Activated CD4-positive, alpha-beta T cell treated with anti-CD3 and anti-CD28 coated beads for 36 hours (primary cell): ENCODE results near the gene ASTN1. TPM values are rescaled to one million over a fixed set of nuclear protein-coding genes. Genes with fewer than 3 reads are reported as not detected.

Source experiments
- ATAC-seq: fragments of 200-7000 bp; cut with Tn5 transposase; one replicate; pipeline ENCODE4 v1.10.0; 2021; ENCODE audit warnings: mild to moderate bottlenecking, moderate library complexity
- CTCF ChIA-PET: fragments of 350-600 bp; sonication (Branson Sonifier 250); formaldehyde crosslinking; loops from one replicate; lab custom pipeline; 2021; ENCODE audit warnings: antibody characterized with exemption; lab: Charles Lee
- POLR2A ChIA-PET: fragments of 350-600 bp; sonication (Branson Sonifier 250); formaldehyde crosslinking; loops from one replicate; lab custom pipeline; 2021; ENCODE audit warnings: antibody characterized with exemption, inconsistent platforms; lab: Charles Lee
- DNase-seq: peaks from one replicate; pipeline ENCODE4 v3.0.0-alpha.2; 2020
- H3K27ac Mint-ChIP-seq: one replicate; pipeline ENCODE4 v1.8.0; 2021; ENCODE audit warnings: mixed read lengths
- H3K27me3 Mint-ChIP-seq: one replicate; pipeline ENCODE4 v1.8.0; 2021; ENCODE audit warnings: mixed read lengths
- H3K36me3 Mint-ChIP-seq: one replicate; pipeline ENCODE4 v1.8.0; 2021; ENCODE audit warnings: low read depth, mixed read lengths
- H3K4me1 Mint-ChIP-seq: one replicate; pipeline ENCODE4 v1.8.0; 2021; ENCODE audit warnings: mixed read lengths
- H3K4me3 Mint-ChIP-seq: one replicate; pipeline ENCODE4 v1.8.0; 2021; ENCODE audit warnings: mild to moderate bottlenecking, moderate library complexity, mixed read lengths
- H3K9me3 Mint-ChIP-seq: one replicate; pipeline ENCODE4 v1.8.0; 2021; ENCODE audit warnings: low read depth, mixed read lengths
- intact Hi-C, 2 experiments: fragments of 100-400 bp; cut with DNase I in 1 of 2; cut with micrococcal nuclease in 1 of 2; formaldehyde crosslinking; loops; one replicate each; pipeline versions ENCODE4 v1.14.2 to v1.15.1; 2022 to 2024; cut with DNase I, micrococcal nuclease
- total RNA-seq, 2 experiments: library from RNA; stranded (reverse); gene quantifications; one replicate each; pipeline ENCODE4 v1.2.3, GENCODE V29; 2021

Gene ASTN1
- total RNA-seq, 2 experiments from 2014 or later = not detected

DNA sequence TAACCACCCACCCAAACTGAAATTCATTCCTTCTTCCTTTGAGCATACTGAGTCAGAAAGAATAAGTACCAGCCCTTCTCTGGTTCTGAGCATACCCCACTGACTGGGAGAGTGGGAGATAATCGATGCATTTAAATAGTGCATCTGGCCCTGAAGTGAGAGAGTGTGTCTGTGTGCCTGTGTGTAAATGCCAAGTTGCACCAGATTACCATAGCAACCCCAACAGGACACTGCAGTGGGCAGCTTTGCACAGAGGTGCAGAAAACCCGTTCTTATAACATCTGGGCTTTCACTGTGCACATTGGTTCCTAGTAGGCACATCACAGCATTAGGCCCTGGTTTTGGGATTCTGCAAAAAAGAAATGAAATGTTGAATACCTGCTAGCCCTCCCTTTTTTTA lies 2.3 kb downstream of the ASTN1 start:
- Mint-ChIP-seq H3K9me3 (no peaks in the 10 kb centered on the region), H3K27ac (no peak overlapping the region), H3K27me3 (peaks cover 24% of the 10 kb centered on the region), H3K36me3 (no peaks in the 10 kb centered on the region), H3K4me1 (peaks cover 4% of the 10 kb centered on the region), H3K4me3 (no peak overlapping the region)
- ATAC-seq = no peak
- ChIA-PET CTCF (no interaction called here), POLR2A (no interaction called here)
- intact Hi-C loops = no loop called here
- no peak for DNase-seq

DNA sequence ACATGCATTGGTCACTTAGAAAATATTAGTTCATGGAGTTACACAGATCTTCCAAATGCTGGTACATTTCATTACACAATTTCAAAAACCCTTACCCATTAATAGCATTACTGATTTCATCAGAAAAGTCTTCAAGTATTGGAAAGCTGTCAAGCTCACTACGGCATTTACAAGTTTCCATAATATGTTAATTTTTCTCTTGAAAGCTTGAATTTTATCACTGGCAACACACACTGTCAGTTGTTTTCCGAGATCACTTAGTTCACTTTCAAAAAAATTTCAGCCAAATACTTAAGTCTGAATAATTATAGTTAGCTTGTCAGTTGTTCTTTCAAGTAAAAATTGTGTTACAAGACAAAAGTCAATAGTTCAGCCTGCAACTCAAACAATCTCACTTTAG lies 18.0 kb downstream of the ASTN1 start:
- Mint-ChIP-seq H3K27ac (no peak overlapping the region), H3K9me3 (peaks cover 2% of the 10 kb centered on the region), H3K36me3 (no peaks in the 10 kb centered on the region), H3K4me3 (no peak overlapping the region), H3K4me1 (no peaks in the 10 kb centered on the region), H3K27me3 (peaks cover 8% of the 10 kb centered on the region)
- ATAC-seq (no peak), DNase-seq (no peak)
- CTCF ChIA-PET = no interaction called here
- POLR2A ChIA-PET = no interaction called here
- intact Hi-C loops = no loop called here

DNA sequence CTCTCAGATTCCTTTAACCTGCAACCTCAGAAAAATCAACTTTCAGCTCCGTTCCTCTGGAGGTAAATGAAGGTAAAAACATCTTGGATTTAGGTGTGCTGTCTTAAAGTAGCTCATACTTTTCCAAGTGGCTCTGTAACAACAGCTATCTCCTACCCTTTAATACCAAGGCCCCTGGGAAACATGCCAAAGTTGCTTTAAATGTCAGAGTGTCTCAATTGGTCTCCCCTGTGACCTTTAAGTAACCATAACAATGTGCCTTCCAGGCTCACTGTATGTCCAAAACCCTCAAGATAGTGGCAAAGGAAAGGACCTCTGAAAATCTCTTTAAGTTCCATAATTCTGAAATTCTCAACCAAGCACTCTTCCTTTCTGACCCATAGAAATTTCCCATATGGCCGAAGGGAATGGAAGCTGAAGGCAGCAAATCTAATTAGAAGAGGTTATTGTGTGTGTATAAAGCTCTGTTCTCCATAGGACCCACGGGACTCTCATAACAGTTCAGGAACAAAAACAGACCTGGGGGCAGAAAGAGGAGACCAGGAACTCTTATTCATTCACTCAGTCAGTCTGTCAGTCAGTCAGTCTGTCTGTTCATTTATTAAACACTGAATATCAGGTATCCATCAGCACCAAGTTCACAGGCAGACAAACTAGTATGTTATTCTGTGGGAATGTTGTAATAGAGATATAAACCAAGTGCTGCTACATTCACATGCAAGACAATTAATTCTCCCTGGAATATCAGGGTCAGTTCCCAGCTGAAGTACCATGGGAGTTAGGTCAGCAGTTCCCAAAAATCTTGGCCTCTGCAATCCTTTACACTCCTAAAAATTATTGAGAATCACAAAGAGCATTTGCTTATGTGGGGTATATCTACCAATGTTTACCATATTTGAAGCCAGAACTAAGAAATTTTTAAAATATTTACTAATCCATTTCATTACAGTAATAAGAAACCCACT lies 19.1 kb downstream of the ASTN1 start:
- POLR2A ChIA-PET = no interaction called here
- intact Hi-C loops = no loop called here
- Mint-ChIP-seq H3K4me3 (no peak overlapping the region), H3K36me3 (no peaks in the 10 kb centered on the region), H3K9me3 (peaks cover 2% of the 10 kb centered on the region), H3K4me1 (no peaks in the 10 kb centered on the region), H3K27me3 (peaks cover 7% of the 10 kb centered on the region), H3K27ac (no peak overlapping the region)
- CTCF ChIA-PET = interaction anchor here (0.7 kb wide), 1 partner anchor 36 kb away, joined by 3 read pairs; no protein-coding TSS in a partner anchor
- ATAC-seq (no peak), DNase-seq (no peak)

DNA sequence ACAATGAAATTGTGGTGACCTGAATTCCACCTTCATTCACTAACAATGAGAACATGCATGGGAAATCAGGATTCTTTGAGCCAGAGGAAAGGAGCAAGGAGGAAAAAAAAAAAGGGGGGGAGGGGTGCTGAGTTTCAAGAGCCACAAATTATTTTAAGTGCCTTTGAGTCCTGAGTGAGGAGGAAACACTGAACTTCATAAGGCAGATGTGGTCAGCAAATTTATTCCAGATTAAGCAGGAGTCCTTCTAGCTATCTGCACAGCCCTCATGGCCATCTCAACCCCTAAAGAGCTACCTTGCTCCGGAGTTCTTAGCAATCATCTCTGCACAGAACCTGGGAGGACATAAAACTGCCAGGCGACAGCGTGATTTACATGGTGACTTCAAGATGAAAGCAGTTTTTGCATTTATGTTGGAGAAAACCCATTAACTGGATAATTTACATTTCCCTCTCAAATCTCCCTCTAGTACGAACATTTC lies 21.7 kb downstream of the ASTN1 start:
- H3K9me3 Mint-ChIP-seq = no peaks in the 10 kb centered on the region
- no peak for DNase-seq
- intact Hi-C loops = no loop called here
- no peak overlapping the region for H3K27ac Mint-ChIP-seq
- ATAC-seq = no peak
- POLR2A ChIA-PET = no interaction called here
- H3K36me3 Mint-ChIP-seq = no peaks in the 10 kb centered on the region
- CTCF ChIA-PET = no interaction called here
- H3K27me3 Mint-ChIP-seq = peaks cover 4% of the 10 kb centered on the region
- H3K4me1 Mint-ChIP-seq = no peaks in the 10 kb centered on the region
- H3K4me3 Mint-ChIP-seq = no peak overlapping the region

DNA sequence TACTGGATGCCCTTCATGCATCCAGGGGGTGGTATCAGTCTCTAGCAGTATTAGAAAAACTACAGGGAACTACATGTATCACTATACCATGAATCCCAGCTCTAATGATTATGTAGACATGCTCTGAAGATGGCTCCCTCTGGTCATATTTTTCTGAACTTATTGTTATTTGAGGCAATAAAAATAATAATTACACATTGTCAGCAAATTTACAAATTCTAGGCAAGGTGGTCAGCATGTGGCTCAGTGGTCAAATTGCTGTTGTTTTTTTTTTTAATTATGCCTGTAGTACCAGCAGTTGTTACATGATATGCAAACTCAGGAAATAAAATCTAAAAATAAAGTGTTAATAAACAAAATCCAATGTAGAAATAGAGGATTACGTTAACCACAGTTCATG lies 22.5 kb downstream of the ASTN1 start:
- POLR2A ChIA-PET = no interaction called here
- no peak for ATAC-seq
- CTCF ChIA-PET = no interaction called here

DNA sequence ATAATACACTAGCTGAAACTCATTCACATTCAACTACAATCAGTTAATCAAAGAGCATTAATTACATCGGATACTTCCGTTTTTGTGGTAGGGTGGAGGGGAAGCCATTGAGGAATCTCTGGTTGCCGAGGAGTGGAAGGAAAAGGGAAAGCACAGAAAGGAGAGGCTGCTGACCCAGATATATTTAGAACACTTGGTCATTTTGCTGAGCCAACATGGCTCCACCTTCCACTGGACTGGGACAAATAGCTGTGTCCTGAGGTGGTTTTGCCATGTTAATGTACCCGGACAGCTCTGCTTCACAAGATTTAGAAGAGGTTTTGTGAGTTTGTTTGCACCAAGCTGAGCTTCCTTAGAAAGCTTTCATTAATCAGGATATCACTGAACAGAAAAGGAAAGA lies 26.2 kb downstream of the ASTN1 start:
- no peak for ATAC-seq
- Mint-ChIP-seq H3K36me3 (no peaks in the 10 kb centered on the region), H3K4me1 (no peaks in the 10 kb centered on the region), H3K27ac (no peak overlapping the region), H3K4me3 (no peak overlapping the region), H3K9me3 (no peaks in the 10 kb centered on the region), H3K27me3 (peaks cover 4% of the 10 kb centered on the region)
- no peak for DNase-seq
- CTCF ChIA-PET = no interaction called here
- intact Hi-C loops = no loop called here
- POLR2A ChIA-PET = no interaction called here

More for the DNA sequence above, 22.5 kb downstream of the ASTN1 start:
- no peaks in the 10 kb centered on the region for H3K9me3 Mint-ChIP-seq
- H3K36me3 Mint-ChIP-seq = no peaks in the 10 kb centered on the region
- H3K4me3 Mint-ChIP-seq = no peak overlapping the region
- intact Hi-C loops = no loop called here
- no peaks in the 10 kb centered on the region for H3K4me1 Mint-ChIP-seq
- DNase-seq = no peak
- H3K27me3 Mint-ChIP-seq = peaks cover 4% of the 10 kb centered on the region
- H3K27ac Mint-ChIP-seq = no peak overlapping the region

DNA sequence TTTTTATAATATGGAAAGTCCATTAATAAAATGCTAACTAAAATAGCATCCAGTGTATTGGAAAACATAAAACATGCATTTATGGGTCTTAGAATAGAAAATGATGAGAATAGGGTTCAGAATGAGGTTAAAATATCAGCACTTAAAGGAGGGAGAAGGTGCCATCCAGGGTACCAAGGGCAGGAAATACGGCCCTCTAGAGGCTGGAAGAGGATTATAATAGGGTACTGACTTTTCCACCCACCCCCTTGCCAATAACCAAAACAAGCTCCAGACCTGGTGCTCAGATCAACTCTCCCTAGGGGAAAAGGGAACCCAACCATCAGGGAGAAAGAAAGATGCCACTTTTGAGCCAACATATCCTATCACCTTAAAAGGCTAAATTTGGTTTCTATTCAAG lies 26.7 kb downstream of the ASTN1 start:
- intact Hi-C loops = no loop called here
- ChIA-PET CTCF (interaction anchor here (0.9 kb wide), 1 partner anchor 24 kb away, joined by 4 read pairs; no protein-coding TSS in a partner anchor), POLR2A (no interaction called here)
- no peak overlapping the region for H3K27ac Mint-ChIP-seq
- no peak for DNase-seq
- H3K4me3 Mint-ChIP-seq = no peak overlapping the region
- H3K27me3 Mint-ChIP-seq = peaks cover 4% of the 10 kb centered on the region
- no peaks in the 10 kb centered on the region for H3K36me3 Mint-ChIP-seq
- H3K4me1 Mint-ChIP-seq = no peaks in the 10 kb centered on the region
- no peak for ATAC-seq
- no peaks in the 10 kb centered on the region for H3K9me3 Mint-ChIP-seq

DNA sequence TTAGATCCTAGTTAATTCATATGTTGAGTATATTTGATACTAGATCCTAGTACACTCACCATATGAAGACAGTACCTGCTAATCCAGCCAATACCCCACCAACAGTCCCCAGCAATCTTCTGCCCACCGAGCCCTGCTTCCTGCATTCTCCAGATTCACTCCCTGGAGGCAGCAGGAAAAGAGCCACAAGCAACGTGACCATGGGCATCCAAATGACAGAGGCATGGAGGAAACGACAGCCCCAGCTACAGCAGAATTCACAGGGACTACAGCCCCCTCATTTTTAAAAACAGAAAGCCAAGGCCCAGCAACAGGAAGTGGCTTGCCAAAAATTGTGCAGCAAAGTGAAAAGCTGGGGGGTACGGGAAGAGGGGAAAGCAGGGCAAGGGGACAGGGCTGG lies 29.3 kb downstream of the ASTN1 start:
- Mint-ChIP-seq H3K4me3 (no peak overlapping the region), H3K4me1 (no peaks in the 10 kb centered on the region), H3K36me3 (no peaks in the 10 kb centered on the region), H3K9me3 (no peaks in the 10 kb centered on the region), H3K27ac (no peak overlapping the region), H3K27me3 (peaks cover 2% of the 10 kb centered on the region)
- ChIA-PET CTCF (no interaction called here), POLR2A (no interaction called here)
- ATAC-seq (no peak), DNase-seq (no peak)
- intact Hi-C loops = no loop called here

DNA sequence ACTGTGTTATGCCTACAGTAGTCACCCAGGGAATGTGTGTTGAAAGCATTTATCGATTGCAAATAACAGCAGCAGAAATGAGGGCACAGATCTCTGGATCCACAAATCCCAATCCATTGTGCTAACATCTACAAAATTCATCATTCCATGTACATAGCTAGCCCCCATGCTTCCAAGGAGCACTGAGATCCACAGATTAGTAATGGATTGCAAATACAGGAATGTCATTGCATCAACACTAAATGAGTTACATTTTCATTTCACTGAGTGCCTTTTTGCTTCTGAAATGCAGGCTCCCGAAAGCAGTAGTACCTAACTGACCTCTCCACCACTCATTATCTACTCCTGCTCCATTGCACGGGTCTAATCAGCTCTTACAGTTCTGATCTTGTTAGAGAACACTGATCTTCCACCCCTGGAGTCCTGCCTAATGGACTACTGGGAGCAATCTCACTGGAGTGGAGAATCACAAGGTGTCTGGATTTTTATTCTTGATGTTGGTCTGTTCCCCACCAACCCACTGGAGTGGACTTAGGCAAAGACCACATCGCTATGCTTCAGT lies 30.5 kb downstream of the ASTN1 start:
- Mint-ChIP-seq H3K4me3 (no peak overlapping the region), H3K36me3 (no peaks in the 10 kb centered on the region), H3K27me3 (peaks cover 2% of the 10 kb centered on the region), H3K4me1 (no peaks in the 10 kb centered on the region), H3K27ac (no peak overlapping the region), H3K9me3 (no peaks in the 10 kb centered on the region)
- no peak for DNase-seq
- intact Hi-C loops = no loop called here
- POLR2A ChIA-PET = no interaction called here
- no peak for ATAC-seq
- CTCF ChIA-PET = no interaction called here

DNA sequence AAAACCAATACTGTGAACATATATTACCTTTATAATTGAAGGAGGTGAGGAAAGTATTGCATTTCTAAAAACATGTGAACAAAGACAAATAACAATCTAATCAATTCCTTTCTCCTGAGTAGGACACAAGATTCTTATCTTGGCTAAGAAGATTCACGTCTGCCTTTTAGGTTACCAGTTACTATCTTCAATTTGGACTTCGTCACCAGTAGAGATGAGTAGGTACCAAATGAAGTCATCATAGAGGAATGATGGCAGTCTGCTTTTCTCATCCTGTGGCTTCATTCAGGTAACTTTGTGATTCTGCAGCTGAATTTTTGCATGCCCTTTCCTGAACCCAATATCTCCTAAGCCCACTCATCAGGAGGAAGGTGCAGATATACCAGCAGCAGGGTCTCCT lies 32.4 kb downstream of the ASTN1 start:
- Mint-ChIP-seq H3K36me3 (no peaks in the 10 kb centered on the region), H3K4me3 (no peak overlapping the region), H3K9me3 (no peaks in the 10 kb centered on the region), H3K27ac (no peak overlapping the region), H3K27me3 (no peaks in the 10 kb centered on the region), H3K4me1 (no peaks in the 10 kb centered on the region)
- ChIA-PET POLR2A (no interaction called here), CTCF (no interaction called here)
- intact Hi-C loops = no loop called here
- no peak for ATAC-seq
- DNase-seq = no peak

DNA sequence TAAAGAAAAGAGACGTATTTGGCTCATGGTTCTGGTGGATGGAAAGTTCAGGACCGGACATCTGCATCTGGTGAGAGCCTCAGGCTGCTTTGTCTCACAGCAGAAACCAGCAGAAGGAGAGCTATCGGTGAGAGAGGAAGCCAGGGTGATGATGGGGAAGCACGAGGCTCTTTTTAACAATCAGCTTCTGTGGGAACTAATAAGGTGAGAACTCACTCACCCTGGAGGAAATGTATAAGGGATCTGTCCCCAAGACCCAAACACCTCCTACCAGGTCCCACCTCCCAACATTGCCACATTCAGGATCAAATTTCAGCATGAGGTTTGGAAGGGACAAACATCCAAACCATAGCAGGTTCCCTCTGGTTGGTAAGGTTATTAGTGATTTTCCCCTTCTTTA lies 32.8 kb downstream of the ASTN1 start:
- CTCF ChIA-PET = no interaction called here
- intact Hi-C loops = no loop called here
- POLR2A ChIA-PET = no interaction called here
- no peaks in the 10 kb centered on the region for H3K36me3 Mint-ChIP-seq
- no peaks in the 10 kb centered on the region for H3K27me3 Mint-ChIP-seq
- DNase-seq (no peak), ATAC-seq (no peak)
- no peaks in the 10 kb centered on the region for H3K4me1 Mint-ChIP-seq
- no peaks in the 10 kb centered on the region for H3K9me3 Mint-ChIP-seq
- H3K4me3 Mint-ChIP-seq = no peak overlapping the region
- H3K27ac Mint-ChIP-seq = no peak overlapping the region

DNA sequence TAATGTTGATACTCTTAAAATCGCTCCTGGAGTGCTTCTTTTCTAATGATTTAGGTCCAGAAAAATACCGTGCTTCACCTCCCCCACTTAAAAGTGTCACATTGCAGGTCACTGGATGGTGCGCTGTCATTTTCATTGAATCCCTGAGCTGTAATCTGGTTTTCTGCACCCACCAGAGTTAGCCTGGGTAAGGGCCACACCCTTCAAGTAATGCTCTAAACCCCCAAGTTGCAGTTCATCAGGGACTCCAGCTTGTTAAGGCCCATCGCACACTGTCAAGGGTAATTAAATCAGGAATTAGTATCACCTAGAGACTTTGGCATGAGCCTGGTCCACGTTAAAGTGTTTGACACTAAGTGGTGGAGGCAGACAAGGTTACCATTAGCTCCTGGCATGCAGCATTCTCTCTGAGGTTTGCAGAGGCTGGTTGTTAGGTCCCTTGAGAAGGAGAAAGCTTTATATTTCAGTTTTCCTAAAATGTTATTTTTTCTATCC lies 34.0 kb downstream of the ASTN1 start:
- ChIA-PET POLR2A (no interaction called here), CTCF (interaction anchor here (0.7 kb wide), 2 partner anchors 33 to 71 kb away, joined by 3 to 4 read pairs; no protein-coding TSS in a partner anchor)
- Mint-ChIP-seq H3K27ac (no peak overlapping the region), H3K9me3 (no peaks in the 10 kb centered on the region), H3K4me3 (no peak overlapping the region), H3K27me3 (no peaks in the 10 kb centered on the region), H3K36me3 (no peaks in the 10 kb centered on the region), H3K4me1 (no peaks in the 10 kb centered on the region)
- ATAC-seq (no peak), DNase-seq (no peak)
- intact Hi-C loops = no loop called here
